G401 (cell line): ENCODE measurements around the gene PCNX3. TPM values are rescaled to one million over a fixed set of nuclear protein-coding genes. Genes with fewer than 3 reads are reported as not detected.

Experiments
- DNase-seq: peaks from one replicate; pipeline ENCODE4 v3.0.0-alpha.2; 2015; ENCODE audit warnings: low spot score
- in situ Hi-C: cut with HindIII; loops from 2 replicates; pipeline ENCODE4 v1.10.0; 2016; ENCODE audit warnings: low sequenced_read_pairs, mixed read lengths
- total RNA-seq: library from RNA; depleted of rRNA; stranded (reverse); fragments of >200 nt; shearing (Covaris generic); gene quantifications from 2 replicates; pipeline ENCODE4 v1.2.3, GENCODE V29; 2014

Gene PCNX3
- total RNA-seq, 1 experiment from 2014 or later = 29.0 TPM

GRCh38 chr11:65616575-65617001, 1.0 kb downstream of the PCNX3 start:
- in situ Hi-C loops = no loop called here
- no peak for DNase-seq

- DNase-seq = no peak
- in situ Hi-C loops = no loop called here
These were observed 1.7 kb downstream of the PCNX3 start for GRCh38 chr11:65617136-65617850.

- no peak for DNase-seq
- in situ Hi-C loops = no loop called here
These were observed 2.6 kb downstream of the PCNX3 start for GRCh38 chr11:65617990-65618751.

- in situ Hi-C loops = no loop called here
- no peak for DNase-seq
These were observed 3.2 kb downstream of the PCNX3 start for GRCh38 chr11:65618763-65619162.

GRCh38 chr11:65619281-65619928, 3.8 kb downstream of the PCNX3 start:
- in situ Hi-C loops = no loop called here

GRCh38 chr11:65620666-65621065, 5.1 kb downstream of the PCNX3 start:
- DNase-seq = no peak
- in situ Hi-C loops = no loop called here

More at GRCh38 chr11:65619281-65619928, 3.8 kb downstream of the PCNX3 start:
- no peak for DNase-seq

- in situ Hi-C loops = no loop called here
- no peak for DNase-seq
These were observed 5.9 kb downstream of the PCNX3 start for GRCh38 chr11:65621460-65621859.

- in situ Hi-C loops = no loop called here
- no peak for DNase-seq
These were observed 6.4 kb downstream of the PCNX3 start for GRCh38 chr11:65622011-65622410.

GRCh38 chr11:65623177-65623576, 7.6 kb downstream of the PCNX3 start:
- in situ Hi-C loops = no loop called here
- no peak for DNase-seq

- no peak for DNase-seq
- in situ Hi-C loops = no loop called here
These were observed 8.5 kb downstream of the PCNX3 start for GRCh38 chr11:65623852-65624616.

- peak; percentile 62 for DNase-seq
- in situ Hi-C loops = no loop called here
These were observed 9.5 kb downstream of the PCNX3 start for GRCh38 chr11:65624931-65625627.

- peak; percentile 89 for DNase-seq
- in situ Hi-C loops = no loop called here
These were observed 10.2 kb downstream of the PCNX3 start for GRCh38 chr11:65625628-65626342.

GRCh38 chr11:65627202-65627601, 11.6 kb downstream of the PCNX3 start:
- in situ Hi-C loops = no loop called here
- no peak for DNase-seq

GRCh38 chr11:65629579-65629978, 14.0 kb downstream of the PCNX3 start:
- no peak for DNase-seq
- in situ Hi-C loops = no loop called here

GRCh38 chr11:65630215-65630614, 14.6 kb downstream of the PCNX3 start:
- in situ Hi-C loops = no loop called here
- no peak for DNase-seq

- in situ Hi-C loops = no loop called here
- DNase-seq = no peak
These were observed 18.0 kb downstream of the PCNX3 start for GRCh38 chr11:65633390-65634108.

- DNase-seq = no peak
- in situ Hi-C loops = no loop called here
These were observed 18.5 kb downstream of the PCNX3 start for GRCh38 chr11:65634109-65634436.

- no peak for DNase-seq
- in situ Hi-C loops = no loop called here
These were observed 18.9 kb downstream of the PCNX3 start for GRCh38 chr11:65634440-65634839.
